Measurements from ENCODE around the gene ST6GALNAC6. TPM values are rescaled to one million over a fixed set of nuclear protein-coding genes. Genes with fewer than 3 reads are reported as not detected.
"Not testable (repeated sequence)": the region's sequence is repeated elsewhere in the genome, so short reads cannot be mapped to it uniquely, and the experiment has no call there.

ST6GALNAC6 gene
- total RNA-seq, 2 donors from 2014 or later = 53.4 to 67.2 TPM

DNA sequence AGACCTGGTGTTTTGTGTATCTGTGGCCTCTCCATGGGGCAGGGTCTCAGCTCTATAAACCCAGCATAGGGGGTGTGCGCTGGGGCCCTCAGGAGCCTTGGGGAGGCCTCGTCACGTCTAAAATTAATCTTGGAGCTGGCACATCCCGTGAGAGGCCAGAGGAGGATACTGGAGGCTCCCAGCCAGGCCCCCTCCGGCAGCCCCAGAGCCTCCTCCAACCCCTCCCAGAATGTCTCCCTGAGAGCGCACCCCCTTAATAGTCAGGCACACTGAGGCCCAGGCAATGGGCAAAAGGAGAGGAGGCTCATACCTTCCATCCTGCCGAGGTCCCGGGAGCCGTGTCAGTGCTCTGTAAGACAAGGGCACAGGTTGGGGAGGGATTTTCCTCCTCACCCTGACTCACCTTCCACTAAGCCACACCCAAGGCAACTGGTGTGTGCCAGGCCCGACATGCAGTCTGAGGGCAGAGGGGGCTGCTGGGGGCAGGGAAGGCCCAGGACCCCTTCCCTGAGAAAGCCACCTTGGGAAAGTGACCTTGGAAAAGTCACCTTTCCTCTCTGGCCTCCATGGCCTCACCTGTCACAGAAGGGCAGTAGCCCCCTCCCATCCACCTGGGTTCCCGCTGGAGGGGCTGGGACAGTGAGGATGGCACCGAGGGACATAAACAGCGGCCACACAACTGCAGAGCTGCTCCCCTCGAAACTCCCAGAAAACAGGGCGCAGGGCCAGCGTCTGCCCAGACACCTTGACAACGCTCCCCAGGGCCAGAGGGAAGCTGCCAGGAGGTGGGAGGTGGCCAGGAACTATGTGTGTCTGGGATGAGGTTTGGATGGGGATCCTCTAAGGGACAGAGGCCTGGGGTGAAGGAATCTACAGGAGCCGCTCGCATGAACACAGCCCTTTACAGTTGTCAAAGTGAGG, 24.8 kb downstream of the ST6GALNAC6 start:
- no peaks in the 10 kb centered on the region for H3K36me3 Mint-ChIP-seq
- no peak overlapping the region for H3K27ac Mint-ChIP-seq
- H3K9me3 Mint-ChIP-seq = no peaks in the 10 kb centered on the region
- H3K27me3 Mint-ChIP-seq = no peaks in the 10 kb centered on the region
- H3K4me1 Mint-ChIP-seq (ENCODE audit: low read depth in 2 of 2) = peaks cover 6 to 8% of the 10 kb centered on the region in 2 donors
- ATAC-seq (no peak), DNase-seq (ENCODE audit: low spot score) (peak; percentile 42)
- H3K4me3 Mint-ChIP-seq = no peak overlapping the region

DNA sequence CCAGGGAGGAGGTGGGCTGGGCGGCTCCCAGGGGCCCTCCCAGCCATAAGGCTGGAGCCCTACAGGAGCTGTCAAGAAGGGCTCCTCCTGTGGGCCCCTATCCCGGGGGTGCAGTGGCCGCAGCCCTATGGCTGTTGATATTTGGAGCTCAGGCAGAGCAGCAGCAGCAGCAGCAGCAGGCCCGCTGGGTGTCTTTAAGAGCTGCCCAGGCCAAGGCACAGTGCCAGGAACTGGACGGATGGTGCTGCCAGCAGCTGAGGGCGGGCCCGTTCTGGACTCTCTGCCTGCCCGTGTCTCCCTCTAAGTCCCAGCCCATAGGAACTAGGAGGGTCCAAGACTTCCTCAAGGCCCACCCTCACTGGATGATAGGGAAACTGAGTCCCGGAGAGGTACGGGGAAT, 25.5 kb downstream of the ST6GALNAC6 start:
- Mint-ChIP-seq H3K4me3 (no peak overlapping the region), H3K27me3 (no peaks in the 10 kb centered on the region), H3K4me1 (ENCODE audit: low read depth in 2 of 2) (peaks cover 6 to 8% of the 10 kb centered on the region in 2 donors), H3K27ac (no peak overlapping the region), H3K9me3 (no peaks in the 10 kb centered on the region), H3K36me3 (no peaks in the 10 kb centered on the region)
- ATAC-seq (no peak), DNase-seq (ENCODE audit: low spot score) (peak; percentile 41)

DNA sequence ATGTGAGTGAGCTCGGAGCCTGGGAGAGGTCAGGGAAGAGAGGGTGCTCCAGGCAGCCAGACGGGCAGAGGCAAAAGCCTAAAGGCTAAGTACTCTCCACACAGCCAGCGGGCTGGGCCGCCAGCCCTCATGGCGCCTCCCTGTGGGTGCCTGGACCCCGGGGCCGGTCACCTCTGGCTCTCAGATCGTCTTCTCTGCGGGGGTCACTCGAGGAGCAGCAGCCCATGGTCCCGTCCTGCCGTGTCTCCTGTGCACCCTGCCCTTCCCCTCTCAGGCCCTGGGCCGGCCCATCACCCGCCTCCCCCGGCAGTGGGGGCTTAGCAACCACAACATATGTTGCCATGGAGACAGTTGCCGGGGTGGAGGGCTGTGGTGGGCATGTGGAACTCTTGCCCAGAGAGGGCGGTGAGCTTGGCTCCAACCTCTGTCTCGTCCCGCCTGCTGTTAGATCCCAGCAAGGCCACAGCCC, 26.1 kb downstream of the ST6GALNAC6 start:
- DNase-seq (ENCODE audit: low spot score) (peak; percentile 57), ATAC-seq (no peak)
- Mint-ChIP-seq H3K9me3 (no peaks in the 10 kb centered on the region), H3K27ac (no peak overlapping the region), H3K4me3 (no peak overlapping the region), H3K27me3 (no peaks in the 10 kb centered on the region), H3K4me1 (ENCODE audit: low read depth in 2 of 2) (peaks cover 3 to 6% of the 10 kb centered on the region in 2 donors), H3K36me3 (no peaks in the 10 kb centered on the region)

DNA sequence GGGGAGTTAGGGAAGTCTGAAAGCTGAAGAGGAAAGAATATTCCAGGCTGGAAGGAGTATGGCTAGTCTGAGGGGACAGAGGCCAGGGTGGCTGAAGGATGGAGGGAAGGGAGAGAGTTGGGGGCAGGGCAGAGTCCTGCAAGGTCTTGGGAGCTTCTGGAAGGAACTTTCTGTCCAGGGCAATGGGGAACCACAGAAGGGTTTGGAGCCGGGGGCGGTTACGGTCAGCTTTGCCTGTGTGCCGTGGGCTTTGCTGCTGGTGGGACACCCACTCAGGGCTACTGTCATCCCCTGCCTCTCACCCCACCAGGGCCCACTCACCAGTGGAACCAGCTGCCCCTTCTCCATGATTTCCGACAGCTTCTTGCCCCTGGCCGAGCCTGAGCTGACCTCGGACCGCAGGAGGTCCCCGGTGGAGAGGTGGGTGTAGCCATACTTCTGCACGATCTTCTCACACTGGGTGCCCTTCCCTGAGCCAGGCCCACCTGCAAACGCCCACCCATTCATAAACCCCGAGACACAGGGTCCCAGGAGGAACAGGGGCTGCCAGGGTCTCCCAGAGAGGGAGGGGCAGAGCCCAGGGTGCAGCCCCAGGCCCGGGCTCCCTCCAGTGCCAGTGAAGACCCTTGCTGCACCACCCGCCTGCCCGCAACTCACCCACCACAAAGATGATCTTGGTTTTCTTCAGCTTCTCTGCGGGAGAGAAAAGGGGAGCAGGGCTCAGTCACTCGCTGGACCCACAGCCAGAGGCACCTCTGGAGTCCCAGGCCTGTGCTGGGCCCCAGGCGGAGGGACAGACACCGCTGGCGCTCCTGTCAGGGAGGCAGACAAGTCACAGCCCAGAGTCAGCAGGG, 26.8 kb downstream of the ST6GALNAC6 start:
- Mint-ChIP-seq H3K9me3 (no peaks in the 10 kb centered on the region), H3K36me3 (no peaks in the 10 kb centered on the region), H3K4me1 (ENCODE audit: low read depth in 2 of 2) (no peaks in the 10 kb centered on the region), H3K27me3 (no peaks in the 10 kb centered on the region), H3K27ac (no peak overlapping the region), H3K4me3 (no peak overlapping the region)
- DNase-seq (ENCODE audit: low spot score) (peak; percentile 53), ATAC-seq (no peak)

DNA sequence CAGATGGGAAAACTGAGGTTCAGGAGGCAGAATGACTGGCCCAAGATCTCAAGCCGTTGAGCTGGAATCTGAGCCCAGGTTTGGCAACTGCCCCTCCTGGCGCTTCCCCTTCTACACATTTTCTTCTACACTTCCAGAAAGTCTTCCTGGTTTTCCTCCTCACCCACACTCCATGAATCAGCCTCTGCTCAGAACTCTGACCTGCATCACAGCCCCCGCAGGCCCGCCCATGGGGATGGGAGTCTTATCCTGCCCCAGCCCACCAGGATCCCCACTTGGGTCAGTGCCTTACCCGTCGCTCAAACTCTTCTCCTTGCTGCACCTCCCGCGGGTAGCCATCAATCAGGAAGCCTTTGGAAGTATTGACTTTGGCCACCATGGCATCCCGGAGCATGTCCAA, 27.9 kb downstream of the ST6GALNAC6 start:
- no peak for ATAC-seq
- Mint-ChIP-seq H3K36me3 (no peaks in the 10 kb centered on the region), H3K9me3 (no peaks in the 10 kb centered on the region), H3K27ac (no peak overlapping the region), H3K27me3 (no peaks in the 10 kb centered on the region), H3K4me1 (ENCODE audit: low read depth in 2 of 2) (no peaks in the 10 kb centered on the region), H3K4me3 (no peak overlapping the region)
- DNase-seq (ENCODE audit: low spot score) = peak; percentile 49

DNA sequence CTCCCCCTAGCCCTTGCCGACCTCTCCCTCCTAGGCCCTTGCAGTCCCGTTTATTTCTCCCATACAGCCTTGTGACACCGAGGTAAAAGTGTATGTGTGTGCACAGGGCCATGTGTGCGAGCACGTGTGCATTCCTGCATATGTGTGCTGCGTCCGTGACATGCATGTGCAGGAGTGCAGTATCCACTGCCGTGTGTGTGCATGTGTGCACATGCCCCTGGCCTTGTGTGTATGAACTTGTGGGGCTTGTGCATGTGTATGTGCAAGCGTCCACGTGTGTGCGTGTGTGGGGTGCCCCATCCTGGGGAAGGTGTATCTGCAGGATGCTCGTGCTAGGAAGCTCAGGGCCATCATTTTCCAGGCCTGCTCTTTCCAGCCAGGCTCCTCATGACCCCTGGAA, 28.5 kb downstream of the ST6GALNAC6 start:
- H3K27me3 Mint-ChIP-seq = no peaks in the 10 kb centered on the region
- peaks cover 1% of the 10 kb centered on the region in 2 donors for H3K4me1 Mint-ChIP-seq (ENCODE audit: low read depth in 2 of 2)
- no peaks in the 10 kb centered on the region for H3K36me3 Mint-ChIP-seq
- no peak overlapping the region for H3K4me3 Mint-ChIP-seq
- H3K27ac Mint-ChIP-seq = no peak overlapping the region
- DNase-seq (ENCODE audit: low spot score) = peak; percentile 41
- H3K9me3 Mint-ChIP-seq = no peaks in the 10 kb centered on the region
- no peak for ATAC-seq

DNA sequence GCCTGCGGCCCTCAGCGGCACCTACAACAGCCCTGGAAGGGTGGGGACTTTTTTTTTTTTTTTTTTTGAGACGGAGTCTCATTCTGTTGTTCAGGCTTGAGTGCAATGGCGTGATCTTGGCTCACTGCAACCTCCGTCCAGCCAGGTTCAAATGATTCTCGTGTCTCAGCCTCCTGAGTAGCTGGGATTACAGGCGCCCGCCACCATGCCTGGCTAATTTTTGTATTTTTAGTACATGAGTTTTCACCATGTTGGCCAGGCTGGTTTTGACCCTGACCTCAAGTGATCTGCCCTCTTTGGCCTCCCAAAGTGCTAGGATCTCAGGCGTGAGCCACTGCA, 29.3 kb downstream of the ST6GALNAC6 start:
- not testable (repeated sequence) for ATAC-seq; H3K4me1 Mint-ChIP-seq (ENCODE audit: low read depth in 2 of 2); H3K27ac Mint-ChIP-seq; H3K36me3 Mint-ChIP-seq; H3K27me3 Mint-ChIP-seq; H3K4me3 Mint-ChIP-seq; H3K9me3 Mint-ChIP-seq; DNase-seq (ENCODE audit: low spot score)

DNA sequence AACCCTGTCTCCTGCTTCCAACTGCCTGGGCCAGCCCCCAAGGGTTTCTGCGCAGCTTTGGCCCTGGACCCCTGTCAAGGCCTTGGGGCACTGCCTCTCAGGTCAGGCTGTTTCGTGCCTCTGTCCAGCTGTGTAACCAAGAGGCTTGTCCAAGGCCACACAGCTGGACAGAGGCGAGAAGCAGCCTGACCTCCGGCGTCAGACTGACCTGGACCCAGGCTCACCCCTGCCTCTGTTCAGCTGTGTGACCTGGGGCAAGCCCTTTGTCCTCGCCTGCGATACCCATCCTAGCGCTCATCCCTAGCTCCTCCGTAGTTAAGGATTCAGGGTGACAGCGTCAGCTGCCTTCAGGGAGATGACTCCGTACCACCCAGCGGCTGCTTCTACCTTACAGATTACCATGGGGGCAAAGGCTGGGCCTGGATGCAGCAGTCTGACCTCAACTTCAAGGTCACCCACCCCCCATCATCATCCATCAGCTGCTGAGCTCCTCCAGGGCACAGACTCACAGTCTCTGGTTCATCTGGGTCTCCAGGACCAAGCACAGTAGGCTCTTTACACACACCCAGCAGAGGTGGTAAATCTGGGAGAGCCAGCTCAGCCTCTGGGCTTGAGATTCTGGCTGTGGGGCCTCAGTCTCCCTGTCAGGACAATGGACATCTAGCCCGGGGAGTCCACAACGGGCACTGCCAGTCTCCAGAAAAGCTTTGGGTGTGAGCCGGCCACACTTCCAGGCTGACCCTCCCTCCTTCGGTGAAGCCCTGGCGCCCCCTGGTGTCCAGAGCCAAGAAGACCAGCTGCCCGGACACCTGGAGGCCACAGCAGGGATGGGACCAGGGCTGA, 29.9 kb downstream of the ST6GALNAC6 start:
- Mint-ChIP-seq H3K9me3 (no peaks in the 10 kb centered on the region), H3K36me3 (no peaks in the 10 kb centered on the region), H3K27me3 (no peaks in the 10 kb centered on the region), H3K4me1 (ENCODE audit: low read depth in 2 of 2) (peaks cover 11 to 13% of the 10 kb centered on the region in 2 donors), H3K4me3 (no peak overlapping the region), H3K27ac (no peak overlapping the region)
- ATAC-seq (peak; percentile 86 to 91), DNase-seq (ENCODE audit: low spot score) (peak; percentile 91)

DNA sequence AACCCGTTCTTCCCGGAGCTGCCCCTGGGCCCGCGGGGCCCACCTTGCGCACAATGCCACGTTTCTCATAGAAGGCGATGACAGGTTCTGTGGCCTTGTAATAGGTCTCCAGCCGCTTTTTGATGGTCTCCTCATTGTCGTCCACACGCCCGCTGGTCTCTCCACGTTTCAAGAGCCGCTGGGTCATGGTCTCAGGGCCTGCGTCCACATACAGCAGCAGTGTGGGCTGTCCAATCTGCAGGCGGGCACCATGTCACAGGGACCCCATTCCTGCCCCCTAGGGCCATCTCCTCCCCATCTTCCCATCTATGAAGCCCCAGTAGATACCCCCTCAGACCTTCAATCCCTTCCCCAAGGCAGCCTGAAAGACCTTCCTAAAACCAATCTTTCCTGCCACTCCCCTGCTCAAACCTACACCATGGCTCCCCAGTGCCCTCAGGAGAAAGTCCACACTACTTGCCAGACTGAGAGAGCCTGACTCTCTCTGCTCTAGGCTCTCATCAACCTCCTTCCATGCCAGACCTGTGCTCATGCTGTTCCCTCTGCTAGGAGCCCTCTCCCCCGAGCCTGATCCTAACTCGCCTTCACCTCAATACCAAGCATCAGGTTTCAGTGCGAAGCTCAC, 31.0 kb downstream of the ST6GALNAC6 start:
- no peaks in the 10 kb centered on the region for H3K27me3 Mint-ChIP-seq
- ATAC-seq = no peak
- no peak overlapping the region for H3K27ac Mint-ChIP-seq
- no peak for DNase-seq (ENCODE audit: low spot score)
- H3K9me3 Mint-ChIP-seq = no peaks in the 10 kb centered on the region
- H3K4me3 Mint-ChIP-seq = no peak overlapping the region
- no peaks in the 10 kb centered on the region for H3K36me3 Mint-ChIP-seq
- peaks cover 11 to 13% of the 10 kb centered on the region in 2 donors for H3K4me1 Mint-ChIP-seq (ENCODE audit: low read depth in 2 of 2)

DNA sequence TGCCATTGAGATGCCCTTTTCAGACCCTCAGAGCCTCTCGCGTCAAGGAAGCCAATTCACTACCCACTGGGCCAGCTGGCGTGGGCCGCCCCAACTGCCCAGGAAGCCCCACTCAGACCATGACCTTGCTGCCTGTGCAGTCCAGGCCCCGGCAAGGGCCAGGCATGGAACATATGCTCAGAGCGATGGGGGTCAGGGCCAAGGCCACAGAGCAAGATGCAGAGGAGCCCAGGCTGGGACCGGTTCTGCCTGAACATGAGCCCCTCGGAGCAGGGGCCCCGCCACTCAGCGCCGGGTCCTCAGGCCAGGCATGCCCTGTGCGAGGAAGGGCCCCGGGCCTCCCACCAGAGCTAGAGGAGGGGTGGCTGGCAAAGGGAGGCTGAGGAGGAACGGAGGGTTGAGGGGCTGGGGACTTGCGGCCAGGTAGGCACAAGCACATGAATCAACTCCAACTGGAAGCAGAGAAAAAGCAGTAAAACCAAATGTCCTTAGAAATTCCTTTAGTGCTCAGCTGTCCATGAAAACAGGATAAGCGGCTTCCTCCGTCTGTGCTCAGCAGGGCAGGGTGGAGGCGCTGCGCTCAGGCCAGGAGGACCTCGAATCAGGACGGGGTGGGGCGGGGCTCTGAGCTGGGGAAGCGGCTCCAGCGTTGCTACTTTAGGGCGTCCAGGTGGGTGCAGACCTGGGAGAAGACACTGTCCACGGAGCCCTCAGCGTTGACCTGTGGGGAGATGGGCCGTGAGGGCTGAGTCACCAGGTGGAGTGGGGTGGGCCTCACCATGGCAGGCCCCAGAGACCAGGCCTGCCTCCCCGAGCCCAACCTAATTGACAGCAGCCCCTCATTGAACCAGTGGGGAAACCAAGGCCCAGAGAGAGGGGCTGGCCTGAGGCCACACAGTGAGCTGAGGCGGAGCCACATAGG, 31.8 kb downstream of the ST6GALNAC6 start:
- Mint-ChIP-seq H3K27me3 (no peaks in the 10 kb centered on the region), H3K4me3 (no peak overlapping the region), H3K36me3 (no peaks in the 10 kb centered on the region), H3K4me1 (ENCODE audit: low read depth in 2 of 2) (peaks cover 17 to 19% of the 10 kb centered on the region in 2 donors), H3K27ac (no peak overlapping the region), H3K9me3 (no peaks in the 10 kb centered on the region)
- ATAC-seq (no peak), DNase-seq (ENCODE audit: low spot score) (peak; percentile 60)

DNA sequence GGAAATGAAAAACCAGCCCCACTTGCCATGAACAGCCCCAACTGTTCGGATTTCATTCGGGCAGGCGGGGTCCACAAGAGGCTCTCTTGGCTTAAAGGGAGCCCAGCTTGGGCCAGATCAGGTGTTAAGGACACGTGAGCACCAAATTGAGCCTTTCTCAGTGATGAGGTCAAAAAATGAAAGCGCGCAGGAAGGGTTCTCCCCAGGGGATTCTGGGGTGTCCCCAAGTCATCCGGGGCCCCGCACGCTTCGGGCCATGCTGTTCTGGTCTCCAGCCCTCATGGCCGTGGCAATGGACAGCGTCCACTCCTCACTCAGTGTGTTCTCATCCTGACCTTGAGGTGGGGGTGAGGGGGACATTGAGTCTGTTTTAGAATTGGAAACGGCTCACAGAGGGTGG, 32.9 kb downstream of the ST6GALNAC6 start:
- no peaks in the 10 kb centered on the region for H3K9me3 Mint-ChIP-seq
- H3K27me3 Mint-ChIP-seq = no peaks in the 10 kb centered on the region
- DNase-seq (ENCODE audit: low spot score) (peak; percentile 44), ATAC-seq (no peak)
- H3K4me3 Mint-ChIP-seq = no peak overlapping the region
- H3K27ac Mint-ChIP-seq = no peak overlapping the region
- H3K36me3 Mint-ChIP-seq = no peaks in the 10 kb centered on the region
- peaks cover 18 to 27% of the 10 kb centered on the region in 2 donors for H3K4me1 Mint-ChIP-seq (ENCODE audit: low read depth in 2 of 2)
